Activated B cell treated with CpG ODN at 0.5 μM for 24 hours (primary cell): ENCODE results near the gene TNNI2. TPM values are rescaled to one million over a fixed set of nuclear protein-coding genes. Genes with fewer than 3 reads are reported as not detected.

Experiments
- ATAC-seq: fragments of 200-7000 bp; cut with Tn5 transposase; one replicate; pipeline ENCODE4 v1.10.0; 2021; ENCODE audit warnings: low read depth, mild to moderate bottlenecking, moderate library complexity
- CTCF ChIA-PET: fragments of 350-600 bp; sonication (Branson Sonifier 250); formaldehyde crosslinking; loops from one replicate; lab custom pipeline; 2021; ENCODE audit warnings: antibody characterized with exemption; lab: Charles Lee
- POLR2A ChIA-PET: fragments of 350-600 bp; sonication (Branson Sonifier 250); formaldehyde crosslinking; loops from one replicate; lab custom pipeline; 2021; ENCODE audit warnings: antibody characterized with exemption; lab: Charles Lee
- DNase-seq: peaks from one replicate; pipeline ENCODE4 v3.0.0; 2022
- H3K27ac Mint-ChIP-seq: one replicate; pipeline ENCODE4 v1.8.0; 2020; ENCODE audit warnings: mixed read lengths
- H3K27me3 Mint-ChIP-seq: one replicate; pipeline ENCODE4 v1.8.0; 2021; ENCODE audit warnings: mixed read lengths
- H3K36me3 Mint-ChIP-seq: one replicate; pipeline ENCODE4 v1.8.0; 2021; ENCODE audit warnings: low read depth, mixed read lengths
- H3K4me1 Mint-ChIP-seq: one replicate; pipeline ENCODE4 v1.8.0; 2021; ENCODE audit warnings: mixed read lengths
- H3K4me3 Mint-ChIP-seq: one replicate; pipeline ENCODE4 v1.8.0; 2020; ENCODE audit warnings: mild to moderate bottlenecking, mixed read lengths
- H3K9me3 Mint-ChIP-seq: one replicate; pipeline ENCODE4 v1.8.0; 2020; ENCODE audit warnings: mixed read lengths
- intact Hi-C: fragments of 100-400 bp; cut with micrococcal nuclease; formaldehyde crosslinking; loops from one replicate; pipeline ENCODE4 v1.15.1; 2024
- total RNA-seq: library from RNA; stranded (reverse); gene quantifications from 2 replicates; pipeline ENCODE4 v1.2.3, GENCODE V29; 2022
- TF ChIP-seq, protein P1 (sequence below): fragments of 200-600 bp; IDR thresholded peaks from one replicate; pipeline ENCODE4 v1.8.0; 2022; ENCODE audit warnings: antibody characterized with exemption, mild to moderate bottlenecking

TNNI2 gene
- total RNA-seq, 1 donor from 2014 or later, result 1.0 TPM

DNA sequence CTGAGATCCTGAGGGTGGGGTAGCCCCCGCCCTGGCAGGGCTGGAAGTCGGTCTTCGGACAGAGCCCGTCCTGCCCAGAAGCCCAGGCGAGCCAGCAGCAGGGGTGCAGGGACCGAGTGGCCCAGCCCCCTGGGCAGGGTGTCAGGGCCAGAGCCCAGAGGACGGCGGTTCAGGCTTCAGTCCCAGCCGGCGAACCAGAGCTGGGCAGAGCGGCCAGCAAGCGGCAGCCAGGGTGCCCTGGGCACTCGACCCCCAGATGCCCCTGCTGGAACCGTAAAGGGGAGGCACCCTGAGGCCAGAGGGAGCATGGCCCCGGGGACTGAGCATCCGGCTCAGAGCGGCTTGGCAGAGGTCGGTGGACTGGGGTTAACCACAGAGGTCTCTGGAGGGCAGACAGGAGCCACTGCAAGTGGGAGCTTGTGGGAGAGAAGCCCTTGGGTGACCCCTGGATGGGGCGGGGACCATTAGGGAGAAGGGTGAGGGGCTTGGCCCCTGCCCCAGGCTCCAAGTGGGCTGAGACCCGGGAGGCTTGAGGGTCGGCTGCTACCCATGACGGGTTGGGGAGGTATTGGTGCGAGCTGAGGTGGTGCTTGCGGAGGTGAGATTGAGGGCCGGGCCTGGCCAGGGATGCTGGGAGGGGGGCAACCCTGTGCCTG, 30.0 kb downstream of the TNNI2 start:
- CTCF ChIA-PET, result interaction anchor here (2.2 kb wide), 1 partner anchor 13 kb away, joined by 8 read pairs; no protein-coding TSS in a partner anchor
- no peaks in the 10 kb centered on the region for H3K27me3 Mint-ChIP-seq
- peak overlapping the region; percentile 61 for H3K27ac Mint-ChIP-seq
- POLR2A ChIA-PET, result interaction anchor here (0.8 to 1.2 kb wide), 5 partner anchors 12 to 93 kb away, joined by 3 to 6 read pairs (median 3); no protein-coding TSS in a partner anchor
- peaks cover 39% of the 10 kb centered on the region for H3K36me3 Mint-ChIP-seq
- TF ChIP-seq, protein P1, sequence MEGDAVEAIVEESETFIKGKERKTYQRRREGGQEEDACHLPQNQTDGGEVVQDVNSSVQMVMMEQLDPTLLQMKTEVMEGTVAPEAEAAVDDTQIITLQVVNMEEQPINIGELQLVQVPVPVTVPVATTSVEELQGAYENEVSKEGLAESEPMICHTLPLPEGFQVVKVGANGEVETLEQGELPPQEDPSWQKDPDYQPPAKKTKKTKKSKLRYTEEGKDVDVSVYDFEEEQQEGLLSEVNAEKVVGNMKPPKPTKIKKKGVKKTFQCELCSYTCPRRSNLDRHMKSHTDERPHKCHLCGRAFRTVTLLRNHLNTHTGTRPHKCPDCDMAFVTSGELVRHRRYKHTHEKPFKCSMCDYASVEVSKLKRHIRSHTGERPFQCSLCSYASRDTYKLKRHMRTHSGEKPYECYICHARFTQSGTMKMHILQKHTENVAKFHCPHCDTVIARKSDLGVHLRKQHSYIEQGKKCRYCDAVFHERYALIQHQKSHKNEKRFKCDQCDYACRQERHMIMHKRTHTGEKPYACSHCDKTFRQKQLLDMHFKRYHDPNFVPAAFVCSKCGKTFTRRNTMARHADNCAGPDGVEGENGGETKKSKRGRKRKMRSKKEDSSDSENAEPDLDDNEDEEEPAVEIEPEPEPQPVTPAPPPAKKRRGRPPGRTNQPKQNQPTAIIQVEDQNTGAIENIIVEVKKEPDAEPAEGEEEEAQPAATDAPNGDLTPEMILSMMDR, result no peak
- intact Hi-C loops, result no loop called here
- peak overlapping the region; percentile 15 for H3K4me3 Mint-ChIP-seq
- peaks cover 75% of the 10 kb centered on the region for H3K4me1 Mint-ChIP-seq
- no peak for DNase-seq
- peak; percentile 69 for ATAC-seq
- H3K9me3 Mint-ChIP-seq, result no peaks in the 10 kb centered on the region

DNA sequence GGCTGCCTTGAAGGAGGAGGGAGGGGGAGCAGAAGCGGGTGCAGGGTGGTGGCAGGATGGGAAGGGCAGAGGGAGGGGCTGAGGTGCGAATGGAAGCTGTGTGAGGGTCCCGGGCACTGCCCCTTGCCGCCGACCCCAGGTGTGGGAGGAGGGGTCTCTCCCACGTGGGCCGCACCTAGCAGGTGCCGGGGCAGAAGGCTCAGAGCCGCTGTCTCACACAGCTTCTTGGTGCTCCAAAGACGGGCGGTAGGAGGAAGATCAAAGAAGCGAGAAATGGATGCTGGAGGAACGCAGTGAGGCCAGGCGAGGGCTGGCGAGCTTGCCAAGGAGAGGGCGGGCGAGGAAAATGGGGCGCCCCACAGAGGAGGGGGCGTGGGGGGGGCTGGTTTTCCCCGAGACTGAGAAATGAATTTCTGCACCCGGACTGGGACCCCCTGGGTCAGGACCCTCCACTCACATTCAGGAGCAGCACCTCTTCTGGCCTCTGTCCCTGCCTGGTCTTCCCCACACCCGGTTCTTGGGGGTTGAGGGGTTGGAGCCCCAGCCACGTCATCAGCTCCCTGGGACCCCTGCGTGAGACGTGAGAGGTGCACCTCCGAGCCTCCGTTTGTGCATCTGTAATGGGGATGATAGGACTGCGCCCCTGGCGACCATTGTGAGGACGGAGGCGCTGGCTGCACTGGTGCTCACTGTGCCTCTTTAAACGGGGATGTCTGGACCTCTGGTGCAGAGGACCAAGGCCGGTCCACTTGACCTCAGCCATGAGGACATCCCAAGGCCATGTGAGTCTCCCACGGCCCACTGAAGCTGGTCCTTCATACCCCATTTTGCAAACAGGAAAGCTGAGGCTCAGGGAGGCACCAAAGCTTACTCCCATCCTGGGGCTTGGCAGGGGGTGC, 30.9 kb downstream of the TNNI2 start:
- DNase-seq (no peak), ATAC-seq (no peak)
- intact Hi-C loops, result no loop called here
- H3K36me3 Mint-ChIP-seq, result peaks cover 35% of the 10 kb centered on the region
- H3K4me1 Mint-ChIP-seq, result peaks cover 69% of the 10 kb centered on the region
- TF ChIP-seq, protein P1, result no peak
- POLR2A ChIA-PET, result interaction anchor here (0.8 to 1.2 kb wide), 5 partner anchors 13 to 92 kb away, joined by 3 to 6 read pairs (median 3); no protein-coding TSS in a partner anchor
- CTCF ChIA-PET, result interaction anchor here (2.2 kb wide), 1 partner anchor 12 kb away, joined by 8 read pairs; no protein-coding TSS in a partner anchor
- no peaks in the 10 kb centered on the region for H3K27me3 Mint-ChIP-seq
- no peak overlapping the region for H3K27ac Mint-ChIP-seq
- peak overlapping the region; percentile 24 for H3K4me3 Mint-ChIP-seq
- no peaks in the 10 kb centered on the region for H3K9me3 Mint-ChIP-seq

DNA sequence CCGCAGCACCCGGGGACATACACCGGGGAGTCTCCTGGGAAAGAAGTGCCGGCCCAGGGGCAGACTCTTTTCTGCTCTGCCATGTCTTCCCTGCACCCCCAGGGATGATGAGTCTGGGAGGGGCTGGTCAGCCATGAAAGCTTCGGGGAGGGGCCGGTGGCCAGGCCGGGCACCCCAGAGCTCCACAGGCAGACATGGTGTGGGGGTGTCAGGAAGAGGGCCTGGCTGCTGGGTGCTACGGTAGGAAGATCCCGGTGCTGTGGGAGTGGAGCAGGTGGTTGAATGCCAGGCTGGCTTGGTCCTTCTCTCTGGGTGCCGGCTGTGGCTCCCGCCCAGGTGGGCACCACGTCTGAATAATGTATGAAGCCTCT, 31.5 kb downstream of the TNNI2 start:
- peaks cover 68% of the 10 kb centered on the region for H3K4me1 Mint-ChIP-seq
- no peaks in the 10 kb centered on the region for H3K9me3 Mint-ChIP-seq
- H3K27me3 Mint-ChIP-seq, result no peaks in the 10 kb centered on the region
- H3K36me3 Mint-ChIP-seq, result peaks cover 35% of the 10 kb centered on the region
- DNase-seq (no peak), ATAC-seq (no peak)
- TF ChIP-seq, protein P1, result no peak
- no peak overlapping the region for H3K4me3 Mint-ChIP-seq
- CTCF ChIA-PET, result interaction anchor here (2.2 kb wide), 1 partner anchor 12 kb away, joined by 8 read pairs; no protein-coding TSS in a partner anchor
- POLR2A ChIA-PET, result no interaction called here
- no peak overlapping the region for H3K27ac Mint-ChIP-seq
- intact Hi-C loops, result no loop called here

DNA sequence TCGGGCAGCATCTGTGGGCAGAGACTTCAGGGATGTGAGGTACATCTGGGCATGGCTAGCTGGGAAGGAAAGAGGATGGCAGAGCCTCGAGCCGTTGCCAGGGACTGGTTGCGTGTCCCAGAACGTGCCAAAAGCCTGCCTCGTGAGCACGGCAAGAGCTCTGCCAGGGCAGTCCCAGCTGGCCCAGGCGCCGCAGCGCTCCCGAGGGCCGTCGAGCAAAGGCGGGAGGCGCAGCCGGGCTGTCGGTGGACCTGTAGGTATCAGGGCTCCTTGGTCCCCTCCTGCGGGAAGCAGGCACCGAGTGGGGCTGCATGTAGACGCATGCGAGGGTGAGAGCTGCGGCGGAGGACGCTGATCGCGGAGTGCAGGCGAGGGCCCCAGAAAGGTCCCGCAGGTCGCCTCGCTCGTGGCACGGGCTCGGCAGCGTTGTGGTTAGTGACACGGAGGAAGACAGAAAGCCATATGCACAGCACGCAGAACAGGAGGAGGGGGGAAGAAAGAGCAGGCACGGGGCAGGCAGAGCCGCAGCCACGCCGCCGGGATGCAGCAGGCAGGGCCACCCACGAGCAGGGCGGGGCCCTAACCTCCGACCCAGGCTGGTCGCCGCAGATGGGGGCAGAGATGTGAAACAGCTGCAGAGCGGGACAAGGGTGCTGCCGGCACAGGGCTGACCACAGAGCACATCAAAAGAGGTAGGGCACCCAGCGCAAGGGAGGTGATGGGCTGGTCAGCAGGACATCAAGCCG, 32.1 kb downstream of the TNNI2 start:
- ATAC-seq (no peak), DNase-seq (no peak)
- intact Hi-C loops, result no loop called here
- Mint-ChIP-seq H3K4me3 (no peak overlapping the region), H3K4me1 (peaks cover 67% of the 10 kb centered on the region), H3K36me3 (peaks cover 32% of the 10 kb centered on the region), H3K27me3 (no peaks in the 10 kb centered on the region), H3K27ac (no peak overlapping the region), H3K9me3 (no peaks in the 10 kb centered on the region)
- TF ChIP-seq, protein P1, result no peak
- CTCF ChIA-PET, result interaction anchor here (2.2 kb wide), 1 partner anchor 11 kb away, joined by 8 read pairs; no protein-coding TSS in a partner anchor
- POLR2A ChIA-PET, result no interaction called here
